ENCODE measurements around the gene PIGT. TPM values are rescaled to one million over a fixed set of nuclear protein-coding genes. Genes with fewer than 3 reads are reported as not detected.

PIGT gene
- total and polyA plus RNA-seq, 10 of the 15 experiments (the other 5 are each of a cell fraction or from before 2014, with no cell fraction given): 18.6 to 66.0 (median 35.3) TPM

- intact Hi-C loops (cut with micrococcal nuclease; ENCODE audit: unreplicated experiment): no loop called here
- no peaks in the 10 kb centered on the region for H4K20me1 ChIP-seq (ENCODE audit: control insufficient read depth, insufficient read depth)
- H3K4me2 ChIP-seq (ENCODE audit: control insufficient read depth, insufficient read depth): no peak overlapping the region
- RAD21 ChIA-PET (ENCODE audit: unreplicated experiment): no interaction called here
- H3K4me1 ChIP-seq (ENCODE audit: control insufficient read depth, insufficient read depth, low read length): no peaks in the 10 kb centered on the region
- no peak overlapping the region for H3K9ac ChIP-seq (ENCODE audit: control insufficient read depth, insufficient read depth, low read length)
- no peak overlapping the region for H3K27ac ChIP-seq (ENCODE audit: control insufficient read depth, insufficient read depth)
- no TSS peak for BruUV-seq (replicated peaks)
- no peak overlapping the region for H3K4me3 ChIP-seq
- 95% methylated on average over 5 of the region's 5 CpGs for WGBS (ENCODE audit: insufficient coverage, insufficient replicate concordance, low lambda C conversion rate, missing lambda C conversion rate)
- ATAC-seq (no peak; the same call in 2 of the 3 replicates), DNase-seq (ENCODE audit: low read depth, low spot score) (no peak), FAIRE-seq (no peak)
- CTCF ChIA-PET: interaction anchor here (1.9 kb wide), 1 partner anchor 10 kb away, joined by 7 read pairs; no protein-coding TSS in a partner anchor
- no peaks in the 10 kb centered on the region for H3K27me3 ChIP-seq (replicated peaks in 1 of 2; ENCODE audit: control insufficient read depth in 2 of 2, insufficient read depth in 2 of 2, low read length in 1 of 2)
- H2AFZ ChIP-seq (ENCODE audit: control insufficient read depth, low read depth, low read length): no peak overlapping the region
- peaks cover 6 to 17% of the 10 kb centered on the region in 2 experiments; a peak in 3 of 4 replicates for H3K36me3 ChIP-seq (ENCODE audit: control insufficient read depth in 2 of 2, insufficient read depth in 2 of 2, low read length in 1 of 2)
- POLR2A ChIA-PET: no interaction called here
- TF ChIP-seq POLR2AphosphoS5 (IDR thresholded peaks at IDR 0.05; ENCODE audit: low read length) (0 out of 2 replicates have a peak, but pooled peaks have one; percentile 12), POLR2A (IDR thresholded peaks at IDR 0.05; ENCODE audit: low read depth, low read length) (peak; percentile 1; the same call in 1 of the 2 replicates), RUNX3 (IDR thresholded peaks at IDR 0.05; ENCODE audit: low read length) (no peak)
- SMC1A ChIA-PET (ENCODE audit: uncharacterized antibody, unreplicated experiment): no interaction called here
- no peaks in the 10 kb centered on the region for H3K79me2 ChIP-seq (ENCODE audit: control insufficient read depth, insufficient read depth, low read length)
- H3K9me3 ChIP-seq (replicated peaks; ENCODE audit: control insufficient read depth, insufficient read depth, low read length): no peaks in the 10 kb centered on the region
- in situ Hi-C loops (cut with MboI): no loop called here
Measured at GRCh38 chr20:45426320-45427016, 10.5 kb downstream of the PIGT start.

GRCh38 chr20:45427236-45428149 is 11.6 kb downstream of the PIGT start:
- POLR2A ChIA-PET: interaction anchor here (1.6 kb wide), 1 partner anchor 10 kb away, joined by 4 read pairs; no protein-coding TSS in a partner anchor
- DNase-seq (ENCODE audit: low read depth, low spot score) (no peak), FAIRE-seq (no peak), ATAC-seq (no peak)
- Histone ChIP-seq H3K27me3 (replicated peaks in 1 of 2; ENCODE audit: control insufficient read depth in 2 of 2, insufficient read depth in 2 of 2, low read length in 1 of 2) (no peaks in the 10 kb centered on the region), H2AFZ (ENCODE audit: control insufficient read depth, low read depth, low read length) (no peak overlapping the region), H3K4me3 (no peak overlapping the region), H3K9ac (ENCODE audit: control insufficient read depth, insufficient read depth, low read length) (no peak overlapping the region), H3K9me3 (replicated peaks; ENCODE audit: control insufficient read depth, insufficient read depth, low read length) (no peaks in the 10 kb centered on the region; the same call in 2 of the 3 replicates), H3K4me2 (ENCODE audit: control insufficient read depth, insufficient read depth) (no peak overlapping the region), H4K20me1 (ENCODE audit: control insufficient read depth, insufficient read depth) (no peaks in the 10 kb centered on the region), H3K4me1 (ENCODE audit: control insufficient read depth, insufficient read depth, low read length) (peaks cover 8% of the 10 kb centered on the region), H3K27ac (ENCODE audit: control insufficient read depth, insufficient read depth) (no peak overlapping the region), H3K36me3 (ENCODE audit: control insufficient read depth in 2 of 2, insufficient read depth in 2 of 2, low read length in 1 of 2) (peaks cover 6 to 14% of the 10 kb centered on the region in 2 experiments; a peak in 3 of 4 replicates), H3K79me2 (ENCODE audit: control insufficient read depth, insufficient read depth, low read length) (no peaks in the 10 kb centered on the region)
- SMC1A ChIA-PET (ENCODE audit: uncharacterized antibody, unreplicated experiment): interaction anchor here (0.5 kb wide), 1 partner anchor 23 kb away, joined by 5 read pairs; no protein-coding TSS in a partner anchor
- RAD21 ChIA-PET (ENCODE audit: unreplicated experiment): interaction anchor here (1.2 kb wide), 1 partner anchor 9 kb away, joined by 5 read pairs; no protein-coding TSS in a partner anchor
- intact Hi-C loops (cut with micrococcal nuclease; ENCODE audit: unreplicated experiment) (no loop called here), in situ Hi-C loops (cut with MboI) (no loop called here)
- CTCF ChIA-PET: interaction anchor here (1.9 to 13.9 kb wide), 2 partner anchors 9 to 59 kb away, joined by 7 to 685 read pairs; partner anchors contain the start of gene SYS1
- BruUV-seq (replicated peaks): no TSS peak
- WGBS (ENCODE audit: insufficient coverage, insufficient replicate concordance, low lambda C conversion rate, missing lambda C conversion rate): 95% methylated on average over 14 of the region's 14 CpGs
- TF ChIP-seq YY1 (IDR thresholded peaks at IDR 0.05; ENCODE audit: low read depth, low read length) (no peak), RFX5 (IDR thresholded peaks at IDR 0.05; ENCODE audit: low read depth, low read length) (no peak), NRF1 (conservative IDR thresholded peaks at IDR 0.05; ENCODE audit: low read depth, low read length) (no peak), SREBF1 (IDR thresholded peaks at IDR 0.05; ENCODE audit: low read length) (no peak), CHD2 (IDR thresholded peaks at IDR 0.05; ENCODE audit: borderline replicate concordance, low read depth, low read length) (no peak), FOS (IDR thresholded peaks at IDR 0.05; ENCODE audit: borderline replicate concordance, extremely low read depth, insufficient read length) (no peak), KAT2A (conservative IDR thresholded peaks at IDR 0.05; ENCODE audit: control insufficient read depth, low read depth, low read length) (no peak), EZH2 (IDR thresholded peaks at IDR 0.05; ENCODE audit: borderline replicate concordance, control insufficient read depth, low read depth, low read length) (no peak), POLR2AphosphoS5 (IDR thresholded peaks at IDR 0.05; ENCODE audit: low read length) (no peak), CHD4 (IDR thresholded peaks at IDR 0.05) (no peak), SRF (IDR thresholded peaks at IDR 0.05; ENCODE audit: low read depth in 2 of 2, low read length in 2 of 2) (no peak), RCOR1 (conservative IDR thresholded peaks at IDR 0.05; ENCODE audit: low read depth, low read length) (no peak), RBBP5 (conservative IDR thresholded peaks at IDR 0.05) (no peak), POLR2AphosphoS2 (IDR thresholded peaks at IDR 0.05; ENCODE audit: low read depth, low read length) (no peak), TARDBP (IDR thresholded peaks at IDR 0.05; ENCODE audit: borderline replicate concordance) (no peak), MXI1 (IDR thresholded peaks at IDR 0.05; ENCODE audit: low read depth, low read length) (no peak)
